NCI-H526 treated with DMSO at 0.1 percent for 48 hours (cell line): ENCODE results near the gene NRXN2.
A peak's percentile ranks its signal among the peaks of the same experiment; 100 is the strongest.

Source experiments
- DNase-seq: peaks from one replicate; lab custom pipeline; 2025; lab: John Stamatoyannopoulos, UW

Gene NRXN2

DNA sequence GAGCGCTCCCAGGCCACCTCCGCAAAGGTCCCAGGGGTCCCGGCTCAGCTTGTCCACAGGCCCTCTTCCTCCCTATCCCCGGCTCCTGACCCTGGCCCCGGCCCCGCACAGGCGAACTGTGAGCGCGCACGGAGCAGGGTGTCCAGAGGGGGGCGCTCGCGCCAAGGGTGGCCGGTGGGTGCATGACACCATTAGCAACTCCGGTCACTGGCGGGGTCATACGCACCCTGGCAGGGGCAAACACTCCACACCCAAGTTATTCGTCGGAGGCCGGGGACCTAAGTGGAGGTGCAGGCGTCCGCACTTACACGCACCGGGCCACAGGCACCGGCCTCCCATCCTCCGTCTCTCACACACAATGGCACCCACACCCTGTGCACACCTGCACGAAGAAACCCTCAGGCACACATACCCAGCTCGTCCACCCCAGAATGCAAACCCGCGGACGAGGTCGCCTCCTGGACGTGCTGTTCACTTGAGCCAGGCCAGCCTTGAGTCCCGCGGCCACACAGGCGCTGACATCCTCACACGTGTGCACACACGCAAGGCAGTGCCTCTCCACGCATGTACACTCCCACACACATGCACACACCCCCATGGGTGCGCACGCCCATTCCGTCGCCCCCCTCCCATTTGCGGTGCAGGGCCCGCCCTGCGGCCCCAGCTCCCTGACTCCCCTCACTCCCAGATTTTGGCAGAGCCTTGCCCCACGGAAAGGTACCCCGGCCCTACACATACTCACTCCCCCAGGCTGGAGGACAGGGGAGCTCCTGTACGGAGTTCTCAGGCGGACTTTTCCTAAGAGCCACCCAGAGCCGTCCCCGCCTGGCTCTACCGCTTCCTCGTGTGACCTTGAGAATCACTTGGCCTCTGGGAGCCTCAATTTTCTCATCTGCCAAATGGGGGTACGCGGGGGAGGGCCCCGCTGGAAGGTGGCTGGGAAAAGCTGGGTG is 20.9 kb upstream of the NRXN2 start, which contains the start of gene RASGRP2:
RASGRP2 (minus strand) TSS at position 552 of the 953 bp plus-strand sequence. CDS start 1,276 bp downstream, outside the sequence.
- DNase-seq: peak; percentile 30

DNA sequence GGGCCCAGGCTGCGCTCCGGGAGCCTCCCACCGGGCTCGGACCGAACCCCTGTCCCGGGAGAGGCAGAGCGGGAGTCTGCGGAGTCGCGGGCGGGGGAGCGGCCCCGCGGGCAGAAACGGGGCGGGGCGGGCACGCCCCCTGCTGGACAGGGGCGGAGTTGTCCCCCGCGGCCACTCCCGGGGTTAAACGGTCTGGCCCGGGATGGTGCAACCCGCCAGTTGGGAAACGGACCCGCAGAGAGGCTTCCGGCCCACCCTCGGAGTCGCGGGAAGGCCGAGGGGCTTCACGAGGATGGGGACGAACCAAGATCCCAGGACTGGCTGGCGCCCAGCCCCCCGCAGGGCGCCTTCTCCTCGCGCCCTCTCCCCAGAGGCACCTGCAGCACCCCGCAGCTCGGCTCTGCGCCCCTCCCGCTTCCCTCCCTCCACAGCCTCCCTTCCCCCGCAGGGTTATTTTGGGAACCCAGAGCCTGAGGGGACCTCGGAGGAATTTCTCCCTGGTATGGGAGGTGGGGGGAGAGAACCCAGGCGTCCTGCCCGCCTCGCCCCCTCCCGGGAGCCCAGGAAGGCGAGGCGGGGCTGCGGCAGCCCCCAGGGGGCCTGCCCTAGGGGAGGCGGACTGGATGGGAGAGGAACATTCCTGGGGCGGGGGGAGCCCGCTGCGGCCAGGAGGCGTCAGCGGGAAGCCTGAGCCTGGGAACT is 20.0 kb upstream of the NRXN2 start:
- no peak for DNase-seq

DNA sequence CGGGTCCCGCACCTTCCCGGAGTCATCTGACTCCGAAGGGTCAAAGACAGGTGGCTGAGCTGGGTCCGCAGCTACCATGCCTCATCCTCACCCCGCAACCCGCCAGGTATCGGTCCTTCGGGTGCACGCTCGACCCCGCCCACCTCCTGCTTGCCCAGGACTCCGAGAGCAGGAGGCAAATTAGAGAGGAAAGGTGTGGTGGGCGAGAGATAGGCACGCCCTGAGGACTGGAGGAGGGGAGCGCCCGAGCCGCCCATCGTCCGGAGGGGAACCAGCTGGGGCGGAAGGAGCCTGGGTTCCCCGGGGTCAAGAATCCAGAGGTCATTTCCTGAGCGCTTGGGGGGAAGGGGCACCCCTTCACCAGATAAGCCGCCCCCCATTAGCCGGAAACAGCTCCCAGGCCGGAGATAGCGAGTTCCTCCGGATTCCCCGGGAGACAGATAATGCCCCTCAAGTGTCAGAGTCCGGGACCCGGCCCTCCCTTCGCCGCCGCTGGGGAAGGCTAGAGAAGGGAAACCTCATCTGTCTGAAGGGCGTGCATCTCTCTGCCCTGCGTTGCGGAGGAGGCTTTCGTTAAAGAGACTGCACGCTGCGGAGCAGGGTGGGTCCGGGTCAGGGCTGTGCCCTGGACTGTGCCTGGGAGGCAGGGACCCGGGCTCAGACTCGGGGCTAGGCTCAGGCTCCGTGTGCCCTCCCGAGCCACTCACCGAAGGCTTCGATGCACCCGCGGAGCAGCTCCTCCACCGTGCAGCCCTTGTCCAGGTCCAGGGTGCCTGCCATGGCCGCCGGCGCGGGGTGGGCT is 19.3 kb upstream of the NRXN2 start:
- DNase-seq: no peak

DNA sequence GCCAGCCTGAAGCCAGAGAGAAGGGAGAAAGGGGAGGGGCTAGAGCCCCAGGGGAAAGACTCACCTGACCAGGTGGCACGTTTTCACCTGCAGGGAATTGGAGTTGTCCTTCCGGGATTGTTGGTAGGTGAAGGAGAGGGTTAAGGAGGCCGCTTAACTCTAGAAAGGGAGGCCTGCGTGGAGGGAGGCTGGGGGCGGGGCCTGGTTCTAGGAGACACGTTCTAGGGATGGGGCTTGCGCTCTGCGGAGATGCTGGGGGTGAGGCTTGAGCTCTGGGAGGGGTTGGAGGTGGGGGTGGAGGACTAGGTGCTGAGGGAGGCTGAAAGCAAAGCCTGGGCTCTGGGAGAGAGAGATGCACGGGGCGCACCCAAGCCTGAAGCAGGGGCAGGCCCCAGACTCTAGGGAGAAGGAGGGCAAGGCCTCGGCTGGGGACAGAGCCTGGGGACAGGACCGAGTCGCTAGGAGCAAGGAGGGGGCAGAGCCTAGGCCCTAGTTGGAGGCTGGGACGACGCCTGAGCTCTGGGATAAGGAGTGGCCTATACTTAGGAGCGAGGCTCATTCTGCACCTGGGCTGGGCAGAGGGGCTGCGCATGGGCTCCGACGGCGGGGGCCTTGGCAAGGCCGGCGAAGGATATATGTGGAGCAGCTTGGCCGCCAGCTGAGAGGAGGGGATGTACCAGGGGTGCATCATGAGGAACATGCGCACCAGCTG is 18.5 kb upstream of the NRXN2 start:
- no peak for DNase-seq

DNA sequence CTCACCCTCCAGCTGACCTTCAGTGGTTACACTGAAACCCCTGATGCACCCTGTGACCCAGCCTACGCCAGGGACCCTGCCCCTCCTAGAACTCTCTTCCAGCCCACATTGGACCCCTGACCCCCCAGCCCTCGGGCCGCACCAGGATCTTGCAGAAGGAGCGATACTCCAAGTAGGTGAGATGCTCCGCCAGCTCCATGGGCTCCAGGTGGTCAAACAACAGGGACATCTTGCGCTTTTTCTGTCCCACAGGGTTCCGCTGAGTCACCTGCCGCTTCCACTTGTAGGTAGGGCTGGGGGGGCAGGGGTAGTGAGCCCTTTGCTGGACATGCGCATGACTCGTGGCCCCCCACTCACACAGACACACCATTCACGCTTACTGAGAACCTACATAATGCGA is 16.9 kb upstream of the NRXN2 start:
- DNase-seq: no peak

DNA sequence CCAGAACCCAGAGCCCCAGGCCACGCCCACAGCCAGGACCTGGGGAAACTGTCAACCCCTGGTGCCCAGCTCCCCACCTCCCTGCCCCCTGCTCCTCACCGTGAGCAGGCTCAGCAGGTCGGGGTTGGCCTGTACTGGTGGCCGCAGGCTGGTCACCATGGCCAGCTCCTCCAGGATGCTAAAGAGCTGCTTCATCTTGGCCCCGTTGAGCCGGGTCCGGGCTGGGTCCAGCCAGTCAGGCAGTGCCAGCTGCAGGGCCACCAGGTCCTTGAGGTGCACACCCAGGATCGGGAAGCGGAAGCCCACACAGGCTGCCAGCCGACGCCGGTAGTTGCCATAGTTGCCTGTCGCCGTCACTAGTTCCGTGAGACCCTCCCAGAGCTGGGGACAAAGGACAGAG is 13.7 kb upstream of the NRXN2 start:
- no peak for DNase-seq

DNA sequence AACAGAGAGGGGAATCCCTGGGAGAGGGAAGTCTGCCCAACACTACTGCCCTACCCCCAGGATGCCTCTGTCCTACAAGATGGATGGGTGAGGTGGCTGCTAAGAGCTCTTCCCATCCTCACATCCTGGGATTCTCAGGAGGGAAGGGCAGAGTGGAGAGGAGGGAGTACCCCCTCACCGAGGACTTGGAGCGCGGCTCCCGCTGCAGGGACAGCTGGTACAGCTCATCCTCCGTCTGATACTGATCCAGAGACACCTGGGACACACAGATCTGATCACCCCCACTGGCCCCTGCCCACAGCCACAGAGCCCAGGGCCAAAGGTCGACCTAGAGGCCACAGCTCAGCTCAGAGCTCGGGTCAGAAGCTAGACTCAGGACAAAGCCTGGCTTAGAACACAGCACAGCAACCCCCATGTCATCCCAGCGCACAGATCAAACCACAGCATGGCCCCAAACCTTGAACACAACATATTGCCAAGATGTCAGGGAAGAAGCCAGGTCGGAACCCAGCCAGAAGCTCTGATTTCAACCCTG is 12.8 kb upstream of the NRXN2 start:
- no peak for DNase-seq

DNA sequence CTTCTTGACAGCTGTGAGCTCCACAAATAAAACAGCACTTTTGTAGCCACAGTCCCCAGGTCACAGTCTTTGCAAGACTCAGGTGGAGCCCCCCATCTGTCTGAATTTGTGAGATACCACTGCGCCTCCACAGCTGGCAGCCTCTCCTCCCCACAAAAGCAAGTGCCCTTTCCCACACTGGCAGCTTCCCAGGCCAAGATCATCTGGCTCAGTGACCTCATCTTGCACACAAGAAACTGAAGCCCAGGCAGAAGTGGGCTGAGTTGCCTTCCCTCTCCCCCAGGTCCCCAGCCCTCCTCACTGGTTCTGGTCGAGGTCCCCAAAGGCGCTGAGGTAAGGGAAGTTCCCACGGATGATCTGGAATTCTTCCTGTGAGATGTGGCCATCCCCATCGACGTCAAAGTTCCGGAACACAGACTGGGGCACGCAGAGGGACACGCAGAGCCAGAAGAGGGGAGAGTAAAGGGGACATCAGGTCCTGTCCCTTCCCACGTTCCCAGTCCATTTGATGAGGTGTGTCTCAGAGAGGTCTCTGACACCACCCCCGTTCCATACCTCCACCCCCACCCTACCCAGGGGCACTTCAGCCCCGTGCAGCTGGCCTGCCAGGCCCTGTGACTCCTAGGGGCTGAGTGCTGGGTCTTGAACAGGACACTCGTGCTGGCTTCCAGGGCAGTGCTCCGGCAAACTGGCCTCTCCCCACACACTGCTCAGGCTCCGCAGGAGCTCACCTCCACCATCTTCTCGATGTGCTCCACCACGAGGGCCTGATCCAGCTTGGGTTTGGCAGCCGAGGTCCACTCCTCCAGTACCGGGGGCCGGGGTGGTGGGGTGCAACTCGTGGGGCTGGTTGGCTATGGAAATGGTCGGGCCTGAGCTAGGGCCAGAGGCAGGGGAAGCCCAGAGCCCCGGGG is 12.1 kb upstream of the NRXN2 start:
- DNase-seq: no peak

DNA sequence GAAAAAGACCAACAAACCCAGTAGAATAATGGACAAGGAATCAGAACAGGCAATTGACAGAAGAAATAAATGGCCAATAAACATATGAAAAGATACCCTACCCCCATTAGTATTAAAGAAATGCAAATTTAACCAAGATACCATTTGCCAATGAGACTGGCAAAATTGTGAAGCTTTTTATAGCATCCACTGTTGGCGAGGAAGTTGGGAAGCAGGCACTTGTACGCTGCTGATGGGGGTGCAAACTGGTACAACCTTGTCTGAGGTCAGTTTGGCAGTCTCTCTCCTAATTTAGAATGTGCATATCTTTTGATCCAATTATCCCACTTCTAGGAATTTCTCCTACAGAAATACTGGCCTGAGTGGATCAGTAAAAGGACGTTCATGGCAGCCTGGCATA is 8.6 kb upstream of the NRXN2 start:
- DNase-seq: no peak

DNA sequence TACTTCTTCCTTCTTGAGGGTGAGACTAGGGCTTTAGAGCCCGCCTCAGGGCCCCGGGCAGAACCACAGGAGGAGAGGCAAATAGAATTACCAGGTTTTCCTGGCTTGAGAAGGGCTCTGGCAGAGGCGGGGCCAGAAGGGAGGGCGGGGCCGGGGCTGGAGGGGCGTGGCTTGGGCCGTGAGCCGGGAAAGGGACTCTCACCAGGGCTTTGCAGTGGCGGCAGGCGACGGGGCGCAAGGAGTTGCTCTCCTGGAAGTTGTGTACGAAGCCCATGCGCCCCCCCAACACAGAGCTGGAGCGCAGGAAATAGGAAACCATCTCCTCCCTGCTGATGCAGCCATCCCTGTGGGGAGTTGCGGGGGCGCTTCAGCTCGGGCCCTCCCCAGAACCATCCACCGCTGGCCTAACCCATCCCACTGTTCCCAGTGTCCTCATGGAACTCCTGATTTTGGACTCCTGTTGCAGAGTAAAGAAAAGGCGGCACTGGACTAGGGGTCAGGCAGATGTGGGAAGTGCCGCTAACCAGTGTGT is 6.9 kb upstream of the NRXN2 start:
- DNase-seq: no peak

DNA sequence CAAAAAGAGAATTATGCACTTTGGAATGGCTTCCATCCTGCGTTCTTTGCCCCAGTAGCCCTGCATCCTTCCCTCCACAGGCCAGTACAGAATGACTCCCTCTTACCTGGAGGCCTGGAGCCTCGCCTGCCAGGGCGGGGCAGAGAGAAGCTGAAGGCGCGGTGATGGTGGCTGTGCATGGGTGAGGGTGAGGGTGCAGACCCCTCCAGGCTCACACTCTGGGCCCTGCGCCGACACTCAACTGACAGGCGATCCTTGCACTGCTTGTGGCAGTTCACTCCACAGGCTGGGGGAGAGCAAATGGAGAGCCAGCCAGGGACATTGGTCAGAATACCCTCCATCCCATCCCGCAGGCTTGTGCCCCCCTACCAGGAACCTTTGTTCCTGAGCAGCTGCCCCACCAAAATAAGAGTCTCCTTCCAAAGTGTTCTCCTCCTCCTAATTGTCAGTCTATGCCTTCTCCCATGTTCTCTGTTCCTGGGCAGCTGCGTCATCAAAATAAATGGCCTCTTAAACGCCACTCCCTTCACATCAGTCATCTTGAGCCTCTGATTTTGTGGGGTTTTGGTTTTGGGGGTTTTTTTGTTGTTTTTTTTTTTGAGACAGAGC is 5.9 kb upstream of the NRXN2 start:
- DNase-seq: no peak

DNA sequence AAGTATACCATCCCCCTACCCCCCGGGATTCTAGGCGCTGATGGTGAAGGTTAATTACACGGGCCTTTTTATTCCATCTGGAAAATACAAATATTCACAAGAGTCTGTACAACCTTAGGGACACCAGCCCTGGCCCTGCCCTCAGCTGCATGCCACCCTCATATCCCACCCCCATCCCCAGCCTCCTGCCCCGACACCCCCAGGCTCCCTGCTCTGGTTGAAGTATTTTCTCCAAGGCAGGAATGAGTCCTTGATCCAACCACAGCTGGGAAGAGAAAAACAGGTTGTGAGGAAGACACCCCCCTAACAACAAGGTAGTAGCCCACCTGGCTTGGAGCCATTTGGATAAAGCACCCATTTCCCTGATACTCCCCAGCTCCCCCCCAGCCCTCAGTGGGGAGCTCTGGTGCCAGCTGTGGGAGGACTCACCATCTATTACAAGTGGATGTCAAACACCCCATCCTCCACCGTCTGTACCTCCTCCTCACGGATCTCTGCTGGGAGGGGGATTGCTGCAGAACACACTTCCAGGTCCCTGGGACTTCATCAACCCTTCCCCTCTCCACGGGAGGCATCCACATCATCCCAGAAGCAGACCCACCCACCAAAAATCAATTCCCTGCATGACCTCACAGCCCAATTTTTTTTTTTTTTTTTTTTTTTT is 4.0 kb upstream of the NRXN2 start:
- no peak for DNase-seq

DNA sequence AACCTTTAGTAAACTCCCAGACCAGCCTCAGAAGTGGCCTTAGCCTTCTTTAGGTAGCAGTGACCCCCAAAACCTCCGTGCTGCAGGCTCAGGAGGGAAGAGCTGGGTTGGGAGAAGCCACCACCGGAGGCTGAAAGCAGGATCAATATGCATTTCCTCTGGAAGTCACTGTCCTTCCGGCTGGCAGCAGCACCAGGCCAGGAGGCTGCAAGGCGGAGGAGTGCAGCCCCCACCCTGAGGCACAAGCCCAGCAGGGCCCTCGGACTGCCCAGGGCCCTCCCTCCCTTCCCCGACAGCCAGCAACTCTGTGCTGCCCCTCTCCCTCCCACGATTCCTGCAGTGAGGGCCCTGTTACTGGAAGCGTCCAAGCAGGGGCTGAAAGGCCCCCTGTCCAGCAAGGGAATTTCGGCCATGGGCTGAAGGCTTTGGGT is 3.2 kb upstream of the NRXN2 start:
- DNase-seq: no peak

DNA sequence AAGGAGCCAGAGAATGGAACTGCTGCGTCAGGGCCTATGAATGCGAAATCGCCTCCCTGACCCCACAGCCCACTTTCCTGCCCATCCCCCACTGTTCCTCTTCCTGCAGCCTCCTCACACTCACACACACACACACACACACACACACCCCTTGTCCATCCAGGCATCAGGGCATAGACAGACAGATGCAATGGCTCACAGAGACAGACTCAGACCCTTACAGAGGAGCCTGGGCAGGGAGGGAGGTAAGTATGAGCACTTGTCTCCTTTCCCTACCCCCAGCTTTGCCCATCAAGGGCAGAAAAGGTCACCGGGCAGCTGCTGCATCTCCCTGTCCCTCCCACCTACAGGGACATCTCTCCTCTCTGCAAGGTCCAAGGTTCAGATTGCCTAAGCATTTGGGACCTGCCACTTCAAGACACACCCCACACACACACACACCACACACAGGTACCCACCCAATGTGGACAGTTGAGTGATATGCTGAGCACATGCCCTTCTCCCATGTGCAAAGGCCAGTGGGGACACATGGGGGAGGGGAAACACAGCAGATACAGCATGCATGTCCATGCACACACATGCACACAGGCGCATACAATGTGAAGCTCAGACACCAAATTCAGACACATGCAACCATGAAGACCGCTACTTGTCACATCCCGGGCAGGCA is 2.0 kb upstream of the NRXN2 start:
- no peak for DNase-seq

DNA sequence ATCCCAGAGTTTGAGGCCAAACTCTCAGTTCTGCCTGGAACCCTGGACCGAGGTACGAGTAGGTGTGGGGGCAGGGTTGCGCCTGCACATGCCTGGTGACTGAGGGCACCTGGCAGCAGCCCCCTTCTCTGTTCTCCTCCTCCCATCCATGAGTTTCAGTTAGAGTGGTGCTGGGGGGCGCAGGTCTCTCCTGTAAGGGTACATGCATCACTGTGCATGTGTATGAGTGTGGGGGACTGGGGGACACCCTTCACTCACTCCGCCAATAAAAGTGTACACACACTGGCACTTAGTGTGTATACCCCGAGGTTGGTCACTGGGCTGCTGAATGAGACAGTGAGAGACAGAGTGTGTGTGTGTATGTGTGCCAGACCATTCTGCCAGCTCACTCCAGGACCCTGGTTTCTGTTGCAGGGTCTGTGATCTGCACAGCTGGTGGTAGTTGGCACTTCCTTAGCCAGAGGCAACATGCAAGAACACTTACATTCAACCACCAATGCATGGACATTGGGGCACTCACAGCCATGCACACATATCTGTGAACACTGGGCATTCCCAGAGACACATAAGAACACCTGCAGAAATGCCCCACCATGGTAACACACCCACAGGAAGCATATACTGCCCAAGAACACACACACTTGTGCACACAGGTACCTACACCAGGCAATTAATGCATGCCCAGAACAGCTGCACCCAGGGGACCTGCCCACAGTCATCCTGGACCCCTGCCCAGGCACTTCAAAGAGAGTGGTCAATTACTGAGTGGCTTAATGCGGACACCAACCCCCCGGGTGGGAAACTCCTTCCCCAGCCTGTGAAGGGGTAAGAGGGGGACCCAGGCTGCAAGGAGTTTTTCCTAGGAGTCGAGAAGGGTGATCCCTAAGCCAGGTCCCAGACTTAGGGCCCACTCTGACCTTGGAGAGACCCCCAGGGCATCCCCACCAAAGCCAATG is 1.2 kb upstream of the NRXN2 start:
- DNase-seq: no peak

DNA sequence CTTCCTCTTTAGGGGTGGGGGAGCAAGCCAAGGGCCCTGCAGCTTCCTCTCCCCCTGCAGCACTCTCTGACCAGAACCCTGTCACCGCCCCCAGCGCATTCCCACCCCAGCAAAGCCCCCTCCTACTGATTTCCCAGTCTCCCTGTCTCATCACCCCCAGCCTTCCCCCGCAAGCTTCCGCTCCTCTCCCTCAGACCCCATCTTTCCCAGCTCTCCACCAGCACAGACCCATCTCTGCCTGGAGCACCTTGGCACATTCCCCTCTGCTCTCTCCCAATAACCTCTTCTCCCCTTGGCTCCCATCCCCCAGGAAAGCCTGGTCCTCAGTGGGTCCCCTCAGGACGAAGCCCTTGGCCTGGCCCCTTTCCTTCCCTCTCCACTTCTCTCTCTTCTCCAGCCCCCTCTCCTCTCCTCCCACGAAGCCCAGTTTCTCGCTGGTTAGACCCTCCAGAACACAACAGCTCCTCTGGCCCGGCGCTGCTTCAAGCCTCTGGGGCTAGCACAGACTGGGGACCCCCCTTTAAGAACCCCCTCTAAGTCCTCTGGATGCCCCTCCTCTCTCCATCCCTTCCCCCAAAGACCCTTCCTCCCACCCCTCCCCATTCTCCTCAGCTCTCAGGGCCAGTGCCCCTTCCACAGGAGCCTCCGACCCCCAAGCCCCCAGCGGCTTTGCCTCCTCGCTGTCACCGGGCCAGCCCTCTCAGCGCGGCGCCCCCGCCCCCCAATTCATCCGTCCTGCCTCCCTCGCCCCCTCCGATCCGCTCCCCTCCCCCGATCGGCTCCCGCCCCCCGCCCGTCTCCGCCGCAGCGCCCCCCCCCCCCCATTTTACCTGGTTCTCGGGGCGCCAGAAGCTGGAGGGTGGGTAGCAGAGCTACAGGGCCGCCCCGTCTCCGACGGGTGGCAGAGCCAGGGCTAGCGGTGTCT is 594 bp downstream of the NRXN2 start:
- no peak for DNase-seq
